ENCODE results near the gene CACNA1C.

Gene CACNA1C

DNA sequence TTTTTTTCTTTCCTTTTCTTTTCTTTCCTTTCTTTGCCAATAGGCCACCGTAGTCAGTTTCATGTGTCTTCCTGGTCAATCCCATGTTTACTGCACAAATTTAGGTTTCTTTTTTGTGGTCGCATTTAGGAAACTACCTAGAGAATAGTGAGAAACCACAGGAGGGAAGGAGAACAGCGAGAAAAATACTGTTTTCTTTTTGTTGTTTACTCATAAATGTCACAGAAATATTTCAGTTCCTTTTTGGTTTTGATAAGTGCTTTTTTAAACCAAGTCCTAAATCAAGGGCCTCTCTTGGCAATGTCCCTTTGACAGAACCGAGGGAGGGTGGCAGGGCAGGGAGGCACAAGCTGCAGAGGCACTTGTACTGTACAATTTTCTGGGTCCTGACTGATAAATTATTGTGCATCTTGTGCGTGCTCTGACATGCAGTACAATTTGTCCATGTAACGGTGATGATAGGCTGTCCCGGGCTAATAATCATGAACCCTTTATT is 326.1 kb downstream of the CACNA1C start:
- no peak for DNase-seq

DNA sequence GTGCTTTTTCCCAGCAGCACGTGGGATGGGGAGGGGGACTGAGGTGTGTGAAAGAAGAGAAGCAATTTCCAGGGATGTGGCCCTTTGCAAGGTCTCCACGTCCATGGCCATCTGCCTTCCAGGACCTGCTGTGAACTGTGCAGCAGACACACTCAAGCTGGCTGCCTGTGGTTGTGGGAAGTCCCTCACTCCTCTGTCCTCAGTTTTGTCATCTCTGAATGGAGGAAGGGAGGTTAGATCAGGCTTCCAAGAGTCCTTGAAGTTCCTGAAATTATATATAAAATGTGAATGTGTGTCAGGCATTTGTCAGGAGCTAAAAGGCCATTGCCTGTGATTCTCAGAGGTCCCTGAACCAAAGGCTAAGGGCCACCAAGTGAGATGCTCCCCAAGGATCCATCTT is 328.2 kb downstream of the CACNA1C start:
- DNase-seq: no peak

DNA sequence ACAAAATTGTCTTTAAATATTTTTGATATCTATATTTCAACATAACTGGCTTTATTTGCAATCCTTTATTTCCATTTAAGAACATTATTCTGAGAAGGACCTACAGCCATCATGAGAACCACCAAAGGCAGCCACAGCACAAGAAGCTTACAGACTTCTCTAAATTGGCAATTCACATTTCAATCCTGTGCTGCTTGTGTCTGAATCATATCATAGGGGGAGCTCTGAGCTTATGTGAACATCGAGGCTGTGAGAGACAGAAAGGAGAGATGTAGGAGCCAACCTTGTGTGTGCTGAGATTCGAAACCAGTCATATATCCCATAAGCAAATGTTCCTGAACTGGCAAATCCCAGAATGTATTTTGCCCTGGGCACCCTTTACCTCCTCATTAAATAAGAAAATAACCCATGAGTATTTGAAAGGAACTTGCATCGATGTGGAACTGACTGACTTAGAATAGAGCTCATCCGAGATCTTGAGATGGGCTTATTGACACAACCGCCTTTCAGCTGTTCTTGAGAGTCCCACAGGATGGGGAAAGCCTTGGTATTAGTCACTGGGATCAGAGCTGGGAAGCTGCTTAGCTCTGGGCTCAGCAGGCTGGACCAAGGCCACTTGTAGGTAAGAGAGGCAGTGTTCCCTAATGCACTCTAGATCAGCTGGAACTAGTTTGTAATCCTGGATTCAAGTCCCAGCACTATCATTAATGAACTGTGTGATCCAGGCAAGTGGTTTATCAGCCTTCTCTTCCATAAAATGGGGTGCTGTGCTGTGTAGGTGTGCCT is 329.8 kb downstream of the CACNA1C start:
- no peak for DNase-seq

DNA sequence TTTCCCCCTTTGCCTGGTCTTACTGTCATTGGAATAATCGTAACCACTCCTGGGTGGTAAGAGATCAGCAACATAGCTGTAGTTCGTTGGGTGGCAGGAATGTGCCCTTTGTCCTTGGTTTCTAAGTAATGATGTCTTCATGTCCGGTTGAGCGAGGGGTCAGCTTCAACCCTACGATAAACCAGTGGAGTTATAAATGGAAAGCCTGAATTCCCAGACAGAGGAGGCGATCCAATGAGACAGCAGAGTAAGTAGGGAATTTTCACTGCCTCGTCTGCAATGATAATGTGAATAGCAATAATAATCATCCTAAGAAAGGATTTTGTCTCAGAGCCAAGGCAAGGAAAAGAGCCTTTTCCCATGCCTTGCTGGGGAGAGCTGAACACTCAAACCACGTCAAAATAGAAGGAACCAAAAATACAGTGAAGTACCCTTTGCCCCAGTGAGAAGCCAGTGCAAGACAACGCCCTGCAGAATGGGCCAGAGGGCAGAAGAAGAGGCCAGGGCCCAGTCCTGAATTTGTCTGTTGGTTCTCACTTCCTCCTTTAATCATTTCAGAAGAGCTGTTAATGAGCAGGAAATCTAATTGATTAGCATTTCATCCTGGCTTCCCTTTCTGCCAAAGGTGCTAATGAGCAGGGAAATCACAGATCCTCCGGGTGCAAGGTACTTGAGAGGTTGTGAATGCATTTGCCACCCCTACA is 330.7 kb downstream of the CACNA1C start:
- no peak for DNase-seq

DNA sequence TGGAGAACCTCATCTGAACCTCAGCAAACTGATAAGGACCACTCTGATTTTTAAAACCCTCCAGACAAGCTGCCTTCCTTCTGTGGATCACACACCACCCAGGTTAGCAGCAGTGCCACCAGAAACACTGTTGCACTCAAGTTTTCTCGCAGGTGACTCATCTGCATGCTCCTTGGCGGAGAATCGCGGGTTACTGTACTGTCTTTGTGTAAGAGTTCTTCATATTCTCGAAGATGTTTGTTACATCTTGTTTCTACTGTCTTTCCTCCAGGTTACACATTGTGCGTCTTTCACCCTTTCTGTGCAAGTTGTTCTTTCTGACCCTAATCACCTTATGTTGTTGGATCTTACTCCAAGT is 331.2 kb downstream of the CACNA1C start:
- no peak for DNase-seq

DNA sequence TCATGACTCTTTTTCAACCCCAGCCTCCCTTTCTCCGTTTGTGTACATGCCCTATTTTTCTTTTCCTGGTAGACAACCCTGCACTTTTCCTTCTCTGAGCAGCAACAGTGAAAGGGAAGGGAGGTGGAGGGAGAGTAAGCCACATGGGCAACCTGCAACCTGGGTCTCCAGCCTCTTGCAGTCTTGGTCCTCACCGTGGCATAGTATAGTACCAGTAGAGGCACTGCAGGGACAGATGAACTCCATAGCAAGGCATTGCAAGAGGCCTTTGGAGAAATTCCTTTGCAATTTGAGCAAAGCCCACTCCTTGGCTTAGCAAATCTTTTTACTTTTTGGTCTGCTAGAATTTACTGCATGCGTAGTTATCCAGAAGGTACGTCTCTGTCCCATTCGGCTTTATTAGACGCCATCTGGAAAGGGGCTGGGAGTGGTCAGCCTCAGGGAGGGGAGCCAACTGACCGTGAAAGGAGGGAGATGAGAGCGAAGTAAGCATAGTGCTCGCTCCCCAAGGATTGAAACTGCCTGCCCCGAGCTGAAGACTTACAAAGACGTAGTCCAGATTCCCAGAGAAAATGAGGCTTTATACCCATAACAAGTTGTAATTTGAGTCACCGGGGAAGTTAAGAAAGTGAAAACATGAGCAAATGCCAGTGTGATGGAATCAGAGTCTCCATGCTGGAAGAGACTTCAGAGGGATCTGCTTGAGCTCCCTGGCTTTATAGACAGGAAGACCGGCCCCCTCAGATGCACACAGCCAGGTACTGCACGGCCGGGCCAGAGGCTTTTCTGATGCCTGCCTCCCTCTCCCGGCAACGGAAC is 332.0 kb downstream of the CACNA1C start:
- no peak for DNase-seq

DNA sequence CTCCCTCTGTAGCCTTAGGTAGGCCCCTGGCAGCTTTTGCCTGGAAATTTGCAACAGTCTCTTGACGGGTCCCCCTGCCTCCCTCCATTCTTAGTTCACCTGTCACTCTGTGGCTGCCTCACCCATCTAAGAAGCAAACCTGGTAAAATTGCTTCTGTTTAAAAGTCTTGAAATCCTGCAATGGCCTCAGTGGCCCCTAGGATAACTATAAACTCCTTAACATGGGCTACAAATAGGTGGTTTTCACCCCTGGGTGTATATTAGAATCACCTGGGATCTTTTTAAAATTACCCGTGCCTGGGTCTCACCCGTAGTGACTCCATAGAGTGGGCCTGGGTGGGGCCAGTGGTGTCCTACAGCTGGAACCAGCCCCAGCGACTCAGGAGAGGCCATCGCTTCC is 332.7 kb downstream of the CACNA1C start:
- DNase-seq: no peak

DNA sequence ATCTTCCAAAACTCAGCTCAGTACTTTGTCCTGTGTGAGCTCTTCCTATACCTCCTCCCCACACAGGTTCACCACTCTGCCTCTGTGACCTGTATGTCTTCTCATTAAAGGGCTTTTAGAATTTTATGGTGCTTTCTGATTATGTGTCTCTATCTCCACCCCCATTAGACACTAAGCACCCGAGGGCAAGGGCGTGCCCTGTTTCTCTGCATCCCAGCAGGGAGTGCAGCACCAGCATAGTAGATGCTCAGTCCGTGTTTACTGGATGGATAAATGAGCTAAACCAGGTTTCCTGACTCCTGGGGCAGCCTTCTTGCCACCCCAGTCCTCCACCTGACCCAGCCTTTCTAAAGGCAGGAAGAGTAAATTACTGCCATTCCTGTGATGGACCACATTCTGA is 333.8 kb downstream of the CACNA1C start:
- DNase-seq: peak; percentile 9

DNA sequence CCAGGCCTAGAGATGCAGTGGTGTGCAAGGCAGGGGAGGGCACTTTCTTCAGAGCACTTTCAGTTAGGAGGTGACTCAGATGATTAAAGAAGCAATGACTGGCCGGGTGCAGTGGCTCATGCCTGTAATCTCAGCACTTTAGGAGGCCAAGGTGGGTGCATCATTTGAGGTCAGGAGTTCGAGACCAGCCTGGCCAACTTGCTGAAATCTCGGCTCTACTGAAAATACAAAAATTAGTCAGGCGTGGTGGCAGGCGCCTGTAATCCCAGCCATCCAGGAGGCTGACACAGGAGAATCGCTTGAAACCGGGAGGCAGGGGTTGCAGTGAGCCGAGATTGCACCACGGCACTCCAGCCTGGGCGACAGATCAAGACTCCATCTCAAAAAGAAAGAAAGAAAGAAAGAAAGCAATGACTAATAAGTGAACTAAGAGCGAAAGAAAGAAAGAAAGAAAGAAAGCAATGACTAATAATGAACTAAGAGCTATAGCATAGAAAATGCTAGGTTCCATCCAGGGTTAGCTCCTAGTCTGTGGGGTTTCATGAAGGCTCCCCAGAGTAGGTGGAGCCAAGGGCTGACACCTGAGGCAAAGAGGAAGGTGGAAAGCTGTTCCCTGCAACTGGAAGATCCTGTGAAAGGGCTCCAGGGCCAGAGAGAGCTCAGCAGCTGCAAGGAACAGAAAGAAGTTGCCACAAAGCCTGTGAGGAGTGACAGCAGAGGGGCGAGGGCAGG is 334.5 kb downstream of the CACNA1C start:
- no peak for DNase-seq

DNA sequence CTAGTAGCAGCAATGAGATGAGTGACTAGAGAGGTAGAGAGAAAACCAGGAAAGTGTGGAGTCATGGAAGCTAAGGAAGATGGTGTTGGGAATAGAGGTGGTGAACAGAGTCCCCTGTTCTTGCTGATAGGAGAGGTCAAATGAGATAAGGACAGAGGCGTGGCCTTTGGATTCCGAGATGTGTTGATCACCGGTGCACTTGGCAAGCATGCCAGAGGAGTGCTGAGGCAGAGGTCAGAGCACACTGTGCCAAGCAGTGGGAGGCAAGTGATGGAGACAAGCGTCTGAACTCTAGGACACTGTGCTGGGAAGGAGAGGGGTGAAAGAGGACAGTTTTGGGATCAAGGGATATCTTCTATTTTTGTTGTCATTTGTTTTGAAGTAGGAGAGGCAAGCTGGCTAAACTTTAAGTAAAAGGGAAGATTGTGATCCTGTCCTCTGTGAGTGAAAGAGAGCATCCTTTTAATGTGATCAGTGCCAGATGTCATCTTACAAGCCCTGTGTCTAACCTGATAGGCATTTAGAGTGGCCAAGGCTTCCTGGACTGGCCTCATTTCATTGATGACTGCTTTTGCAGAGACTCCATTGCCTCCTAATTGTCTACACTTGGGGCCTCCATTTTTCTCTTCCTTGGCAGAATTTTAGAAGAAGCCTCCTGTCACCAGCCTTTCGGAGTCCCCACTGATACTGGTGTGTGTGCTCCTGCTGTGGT is 336.4 kb downstream of the CACNA1C start:
- DNase-seq: no peak

DNA sequence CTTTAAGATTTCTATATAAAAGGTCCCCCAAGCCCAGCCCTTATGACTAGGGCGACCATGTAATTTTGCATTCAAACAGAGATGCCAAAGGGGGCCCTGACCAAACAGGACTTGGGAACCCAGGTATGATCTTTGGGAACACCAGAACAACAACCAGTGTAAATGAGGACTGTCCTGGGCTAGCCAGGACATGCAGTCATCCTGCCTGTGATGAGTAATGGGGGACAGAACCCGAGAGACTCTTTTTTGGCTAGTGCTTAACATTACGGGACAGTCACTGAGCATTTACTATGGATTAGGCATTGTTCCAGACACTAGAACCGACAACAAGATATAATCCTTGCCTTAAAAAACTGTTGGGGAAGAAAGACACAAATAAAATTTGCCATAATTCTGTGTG is 337.3 kb downstream of the CACNA1C start:
- no peak for DNase-seq

DNA sequence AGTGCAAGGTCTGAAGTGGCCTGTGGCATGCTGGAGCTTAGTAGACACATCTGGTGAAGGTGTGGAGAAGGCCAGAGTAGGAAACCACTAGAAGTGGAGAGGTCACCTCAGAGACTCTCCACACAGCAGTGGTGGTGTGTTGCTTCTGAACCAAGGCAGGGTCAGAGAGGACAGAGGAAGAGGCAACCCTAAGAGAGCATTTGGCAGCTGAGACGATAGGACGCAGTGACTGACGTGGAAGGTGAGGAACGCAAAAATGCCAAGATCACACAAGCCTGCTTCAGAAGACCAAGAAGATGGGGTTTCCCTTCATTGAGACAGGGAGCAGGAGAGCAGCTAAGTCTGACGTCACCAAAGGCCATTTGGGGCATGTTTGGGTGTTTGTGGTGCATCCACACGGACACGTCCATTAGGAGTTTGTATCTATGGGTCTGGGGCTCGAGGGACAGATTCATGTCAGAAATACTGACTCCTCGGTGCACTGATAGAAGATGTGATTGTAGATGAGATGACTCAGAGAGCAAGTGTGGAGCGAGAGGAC is 338.1 kb downstream of the CACNA1C start:
- DNase-seq: no peak

DNA sequence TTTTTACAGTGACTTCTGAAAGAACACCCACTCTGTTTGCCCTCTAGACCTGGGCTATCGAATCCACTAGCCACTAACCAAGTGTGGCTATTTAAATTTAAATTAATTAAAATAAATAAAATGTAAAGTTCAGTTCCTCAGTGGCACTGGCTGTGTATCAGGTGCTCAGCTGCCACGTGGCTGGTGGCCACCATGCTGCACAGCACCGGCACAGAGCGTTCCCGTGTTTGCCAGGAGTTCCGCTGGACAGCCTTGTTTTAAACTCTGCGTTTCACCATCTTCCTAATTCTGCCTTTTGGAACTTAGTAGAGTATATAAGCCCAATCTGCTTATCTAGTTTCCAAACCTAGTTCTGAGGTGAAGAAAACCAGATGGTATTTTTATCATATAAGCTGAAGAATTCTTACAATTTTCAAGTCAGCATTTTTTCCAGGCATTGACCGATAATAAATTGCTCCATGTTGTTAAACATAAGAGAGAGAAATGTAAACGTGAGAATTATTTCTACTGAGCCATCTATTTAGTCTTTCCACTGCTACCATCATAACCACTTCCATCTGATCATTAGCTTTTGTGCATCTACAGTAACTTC is 339.0 kb downstream of the CACNA1C start:
- no peak for DNase-seq

DNA sequence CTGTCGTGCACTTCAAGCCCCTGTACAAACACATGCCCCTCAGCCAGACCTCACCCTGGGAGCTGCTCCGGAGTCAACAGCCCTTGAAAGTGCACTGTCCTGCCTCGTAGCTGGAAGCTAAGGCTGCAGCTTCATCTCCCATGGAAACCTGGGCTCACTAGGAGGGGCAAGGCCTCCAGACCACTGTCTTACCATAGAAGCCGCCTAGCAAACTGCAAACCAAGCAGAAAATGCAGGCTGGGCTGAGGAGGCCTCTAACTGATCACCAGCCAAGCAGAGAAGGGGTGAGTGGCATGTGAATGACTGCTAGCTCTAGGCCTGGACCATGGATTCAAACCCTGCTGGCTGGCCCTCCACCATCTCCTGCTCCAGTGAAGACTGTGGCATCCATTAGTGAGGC is 340.2 kb downstream of the CACNA1C start:
- no peak for DNase-seq

DNA sequence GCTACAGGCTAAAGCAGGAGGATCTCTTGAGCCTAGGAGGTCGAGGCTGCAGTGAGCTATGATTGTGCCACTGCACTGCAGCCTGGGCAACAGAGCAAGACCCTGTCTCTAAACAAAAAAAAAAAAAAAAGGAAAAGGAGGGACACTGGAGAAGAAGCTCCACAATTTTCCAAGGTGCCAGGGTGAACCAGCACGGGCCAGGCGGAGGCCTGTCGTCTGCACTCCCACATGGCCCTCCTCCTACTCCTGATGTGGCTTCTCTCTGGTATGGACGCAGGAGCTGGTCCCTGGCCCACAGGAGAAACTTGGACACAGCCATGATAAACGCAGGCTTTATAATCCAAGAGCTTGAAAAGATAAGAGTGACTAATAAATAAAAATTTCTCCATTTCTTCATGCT is 341.2 kb downstream of the CACNA1C start:
- no peak for DNase-seq

DNA sequence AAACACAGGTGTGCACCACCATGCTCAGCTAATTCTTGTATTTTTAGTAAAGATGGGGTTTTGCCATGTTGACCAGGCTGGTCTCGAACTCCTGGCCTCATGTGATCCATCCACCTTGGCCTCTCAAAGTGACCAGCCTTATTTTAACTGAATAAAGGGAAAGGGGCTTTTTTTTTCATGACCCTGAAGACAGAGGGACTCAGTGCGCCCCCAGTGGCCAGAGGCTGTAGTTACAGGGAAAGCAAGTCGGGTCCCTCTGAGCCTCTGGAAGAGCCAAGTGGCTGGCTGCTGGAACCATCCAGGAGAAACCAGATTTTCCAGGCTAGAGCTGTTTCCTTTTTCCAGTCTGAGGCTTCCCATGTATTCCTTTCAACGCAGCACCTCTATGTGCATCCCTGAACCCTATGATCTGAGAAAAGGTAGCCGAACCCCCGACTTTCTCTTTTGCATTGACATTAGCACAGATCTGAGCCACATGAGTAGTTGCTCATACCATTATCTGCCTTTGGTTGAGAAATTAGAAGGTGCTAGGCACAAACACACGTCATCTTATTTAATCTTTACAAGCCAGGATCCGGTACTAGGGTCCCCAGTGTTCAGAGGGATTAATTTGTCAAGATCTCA is 342.7 kb downstream of the CACNA1C start:
- DNase-seq: no peak

DNA sequence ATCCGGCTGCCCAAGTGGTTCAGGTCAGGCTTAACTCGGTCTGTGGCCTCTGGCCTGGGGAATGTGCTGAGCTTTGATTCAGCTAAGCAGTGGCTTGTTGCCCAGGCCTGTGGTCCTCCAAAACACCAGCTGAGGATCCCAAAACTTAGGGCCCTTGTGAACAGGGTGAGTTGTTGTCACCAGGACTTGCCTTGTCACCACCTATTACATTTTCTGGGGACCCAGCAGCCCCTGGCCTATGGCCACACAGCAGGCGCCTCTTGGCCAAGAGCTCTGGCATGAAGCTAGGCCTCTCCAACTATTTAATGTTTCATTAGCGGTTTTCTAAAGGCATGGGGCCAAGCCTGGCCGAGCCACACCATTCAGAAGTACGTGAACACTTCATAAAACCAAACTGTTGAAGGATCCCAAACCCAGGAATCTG is 343.7 kb downstream of the CACNA1C start:
- no peak for DNase-seq

DNA sequence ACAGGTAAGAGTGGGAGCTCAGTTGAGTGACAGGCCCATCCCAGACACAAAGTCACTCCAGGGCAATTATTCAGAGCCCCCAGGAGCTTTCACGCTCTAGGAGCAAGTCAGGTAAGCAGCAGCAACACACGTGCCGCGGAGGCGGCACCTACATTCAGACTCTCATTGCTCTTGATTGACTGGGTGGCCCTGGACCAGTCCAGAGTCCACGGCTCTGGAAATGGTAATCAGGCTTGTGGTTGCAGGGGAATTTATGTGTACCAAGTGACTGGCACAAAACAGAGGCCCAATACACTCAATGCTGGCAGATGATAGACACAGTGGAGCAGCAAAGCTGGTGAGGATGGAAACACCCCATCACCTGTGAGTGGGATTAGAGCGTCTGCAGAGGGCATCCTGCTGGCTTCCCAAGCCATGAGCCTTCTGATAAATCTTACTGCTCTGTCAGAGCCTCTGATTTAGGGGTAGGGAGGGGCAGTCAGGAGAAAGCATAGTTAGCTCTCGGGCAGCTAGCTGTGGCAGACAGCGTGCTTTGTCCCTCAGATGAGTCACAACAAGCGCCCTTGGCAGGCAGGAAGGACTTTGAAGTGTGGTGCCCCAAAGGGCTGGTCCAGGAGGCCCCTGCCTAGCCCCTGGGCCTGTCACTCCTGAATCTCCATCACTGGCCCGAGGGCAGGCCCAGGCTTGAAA is 344.7 kb downstream of the CACNA1C start:
- no peak for DNase-seq

DNA sequence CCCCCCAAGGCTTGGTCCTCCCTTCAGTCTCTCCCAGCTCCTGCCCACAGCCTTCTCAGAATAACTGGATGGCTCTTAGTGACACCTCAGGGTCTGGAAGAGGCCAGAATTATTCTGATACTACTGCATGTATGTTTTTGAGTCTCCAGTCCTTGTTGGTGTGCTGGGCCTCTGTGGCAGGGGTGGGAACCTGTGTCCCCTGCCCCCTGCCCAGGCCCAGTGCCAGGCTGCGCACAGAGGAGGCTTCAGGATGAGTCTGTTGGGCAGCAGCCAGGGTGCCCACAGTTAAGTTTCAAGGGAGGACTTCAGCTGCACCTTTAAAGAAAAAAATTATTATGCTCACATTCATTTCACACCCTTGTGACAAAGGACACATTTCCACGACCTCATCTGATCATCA is 348.3 kb downstream of the CACNA1C start:
- DNase-seq: no peak

DNA sequence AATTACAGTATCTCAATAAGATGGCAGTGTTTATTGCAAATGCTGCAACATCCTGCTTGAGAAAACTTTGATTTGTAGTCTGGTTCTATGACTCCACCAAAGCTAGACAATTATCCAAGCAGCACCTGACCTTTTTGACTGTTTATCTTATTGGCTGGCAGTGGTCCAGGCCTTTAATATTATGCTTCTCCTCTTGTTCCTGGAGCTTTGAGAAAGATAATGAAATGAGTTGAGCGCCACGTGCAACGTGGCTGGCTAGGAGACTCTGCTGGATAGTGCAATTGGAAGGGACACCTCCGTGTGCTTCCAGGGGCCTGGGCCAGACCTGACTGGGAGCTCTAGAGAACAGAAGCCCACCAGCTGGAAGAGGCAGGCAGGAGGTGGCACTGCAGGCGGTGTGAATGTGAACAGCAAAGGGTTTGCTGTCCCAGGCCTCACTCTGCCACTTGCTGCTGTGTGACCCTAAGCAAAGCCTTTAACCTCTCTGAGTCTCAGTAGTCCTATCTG is 349.3 kb downstream of the CACNA1C start:
- DNase-seq: peak; percentile 18
